NOMO-1 treated with DMSO at 0.1 percent for 48 hours (cell line): ENCODE results near the gene RPL10.
"Not testable (repeated sequence)": the region's sequence is repeated elsewhere in the genome, so short reads cannot be mapped to it uniquely, and the experiment has no call there.

Experiments
- DNase-seq: peaks from one replicate; lab custom pipeline; 2025; ENCODE audit not compliant: unreplicated experiment; lab: John Stamatoyannopoulos, UW

The RPL10 gene

DNA sequence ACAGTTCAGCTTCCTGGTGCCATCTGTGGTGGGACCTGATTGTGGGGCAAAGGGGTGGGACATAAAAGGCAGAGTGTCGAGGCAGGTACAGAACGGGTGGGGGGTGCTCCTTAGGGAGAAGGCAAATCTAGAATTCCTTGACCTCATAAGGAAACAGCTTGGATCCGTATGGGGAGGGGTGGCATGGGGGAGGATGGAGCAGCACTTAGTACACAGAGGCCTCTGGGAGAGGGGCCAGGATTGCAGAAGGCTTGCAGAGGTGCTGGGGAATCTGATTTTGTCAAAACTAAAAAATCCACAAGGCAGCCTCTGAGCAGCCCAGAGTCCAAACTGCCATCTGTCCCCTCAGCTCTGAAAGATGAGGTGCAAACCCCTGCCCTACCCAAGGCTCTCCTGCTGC is 21.4 kb upstream of the RPL10 start:
- DNase-seq = no peak

DNA sequence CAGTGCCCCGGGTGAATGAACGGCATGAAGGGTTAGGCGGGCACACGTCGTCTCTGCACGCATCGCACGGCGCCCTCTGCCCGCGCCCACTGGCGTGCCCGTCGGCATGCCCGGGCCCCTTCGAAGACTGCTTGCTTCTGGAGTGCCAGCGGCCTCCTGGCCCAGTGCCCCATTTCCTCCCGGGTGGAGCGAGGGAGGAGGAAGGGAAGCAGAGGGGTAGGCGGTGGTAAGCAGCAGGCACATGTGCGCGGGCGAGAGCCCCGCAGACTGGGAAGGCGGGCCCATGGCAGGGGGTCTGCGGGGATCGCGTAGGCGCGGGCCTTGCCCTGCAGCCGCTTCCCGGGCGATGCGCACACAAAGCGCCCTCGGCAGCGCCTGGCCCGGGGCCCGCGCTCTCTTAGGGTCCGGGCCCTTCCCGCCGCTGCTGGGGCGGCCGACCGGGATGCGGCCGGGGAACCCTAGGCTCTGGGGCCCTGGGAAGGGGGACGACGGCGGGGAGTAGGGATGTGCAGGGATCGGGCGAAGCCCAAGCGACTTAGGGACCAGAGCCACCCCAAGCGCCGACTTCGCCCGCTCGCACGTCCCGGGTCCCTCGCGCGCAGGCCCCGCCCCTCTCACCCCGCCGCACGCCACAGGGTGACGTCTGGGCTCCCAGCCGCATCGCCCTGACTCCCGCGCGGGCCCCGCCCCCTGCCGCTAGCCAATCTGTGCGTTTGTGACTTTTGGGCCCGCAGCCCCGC is 19.9 kb upstream of the RPL10 start:
- DNase-seq = no peak

DNA sequence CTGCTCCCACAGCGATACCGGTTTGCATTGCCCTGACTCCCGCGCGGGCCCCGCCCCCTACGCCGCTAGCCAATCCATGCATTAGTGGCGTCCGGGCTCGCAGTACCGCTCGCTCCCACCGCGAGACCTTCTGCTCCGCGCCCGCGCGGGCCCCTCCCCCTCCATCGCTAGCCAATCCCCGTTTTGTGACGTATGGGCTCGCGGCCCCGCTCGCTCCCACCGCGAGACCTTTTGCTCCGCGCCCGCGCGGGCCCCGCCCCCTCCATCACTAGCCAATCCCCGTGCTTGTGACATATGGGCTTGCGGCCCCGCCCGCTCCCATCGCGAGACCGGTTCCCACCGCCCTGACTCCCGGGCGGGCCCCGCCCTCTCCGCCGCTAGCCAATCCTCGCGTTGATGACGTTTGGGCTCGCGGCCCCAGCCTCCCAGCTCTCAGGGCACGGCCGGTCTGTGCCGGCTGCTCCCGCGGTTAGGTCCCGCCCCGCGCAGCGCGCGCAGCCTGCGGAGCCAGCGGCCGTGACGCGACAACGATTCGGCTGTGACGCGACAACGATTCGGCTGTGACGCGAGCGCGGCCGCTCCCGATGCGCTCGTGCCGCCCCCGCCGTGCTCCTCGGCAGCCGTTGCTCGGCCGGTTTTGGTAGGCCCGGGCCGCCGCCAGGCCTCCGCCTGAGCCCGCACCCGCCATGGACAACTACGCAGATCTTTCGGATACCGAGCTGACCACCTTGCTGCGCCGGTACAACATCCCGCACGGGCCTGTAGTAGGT is 19.2 kb upstream of the RPL10 start, which contains the start of gene EMD:
EMD (plus strand) TSS at position 497 of the 770 bp plus-strand sequence; CDS start at position 687, 190 bp downstream.
- peak; percentile 97 for DNase-seq

DNA sequence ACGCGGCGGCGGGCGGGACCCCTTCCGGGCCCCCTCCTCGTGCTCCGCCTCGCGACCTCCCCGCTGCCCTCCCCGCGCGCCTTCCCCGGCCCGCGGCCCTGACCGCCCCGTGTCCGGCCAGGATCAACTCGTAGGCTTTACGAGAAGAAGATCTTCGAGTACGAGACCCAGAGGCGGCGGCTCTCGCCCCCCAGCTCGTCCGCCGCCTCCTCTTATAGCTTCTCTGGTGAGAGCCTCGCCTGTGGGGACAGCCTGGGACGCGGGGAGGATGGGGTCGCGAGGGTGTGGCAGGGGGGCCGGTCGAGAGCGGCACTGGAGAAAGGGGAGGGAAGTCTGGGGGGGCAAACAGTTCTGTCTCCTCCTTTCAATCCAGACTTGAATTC is 18.6 kb upstream of the RPL10 start:
- DNase-seq = no peak

DNA sequence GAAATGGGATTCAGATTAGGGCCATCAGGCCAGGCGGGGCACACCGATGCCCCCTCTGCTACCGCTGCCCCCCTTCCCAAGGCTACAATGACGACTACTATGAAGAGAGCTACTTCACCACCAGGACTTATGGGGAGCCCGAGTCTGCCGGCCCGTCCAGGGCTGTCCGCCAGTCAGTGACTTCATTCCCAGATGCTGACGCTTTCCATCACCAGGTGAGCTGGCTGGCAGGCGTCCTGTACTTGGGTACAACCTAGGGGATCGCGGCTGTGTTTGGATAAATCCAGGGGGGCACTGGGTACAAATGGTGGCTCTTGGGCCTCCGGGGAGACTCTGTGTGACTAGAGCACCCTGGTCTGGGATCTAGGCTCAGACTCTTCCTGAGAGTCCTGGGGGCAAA is 18.0 kb upstream of the RPL10 start:
- DNase-seq = no peak

DNA sequence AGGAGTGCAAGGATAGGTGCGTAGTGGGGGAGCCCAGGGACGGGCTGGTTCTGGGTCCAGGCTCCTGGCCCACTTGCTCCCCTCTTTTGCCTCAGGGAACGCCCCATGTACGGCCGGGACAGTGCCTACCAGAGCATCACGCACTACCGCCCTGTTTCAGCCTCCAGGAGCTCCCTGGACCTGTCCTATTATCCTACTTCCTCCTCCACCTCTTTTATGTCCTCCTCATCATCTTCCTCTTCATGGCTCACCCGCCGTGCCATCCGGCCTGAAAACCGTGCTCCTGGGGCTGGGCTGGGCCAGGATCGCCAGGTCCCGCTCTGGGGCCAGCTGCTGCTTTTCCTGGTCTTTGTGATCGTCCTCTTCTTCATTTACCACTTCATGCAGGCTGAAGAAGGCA is 17.4 kb upstream of the RPL10 start:
- DNase-seq = no peak

DNA sequence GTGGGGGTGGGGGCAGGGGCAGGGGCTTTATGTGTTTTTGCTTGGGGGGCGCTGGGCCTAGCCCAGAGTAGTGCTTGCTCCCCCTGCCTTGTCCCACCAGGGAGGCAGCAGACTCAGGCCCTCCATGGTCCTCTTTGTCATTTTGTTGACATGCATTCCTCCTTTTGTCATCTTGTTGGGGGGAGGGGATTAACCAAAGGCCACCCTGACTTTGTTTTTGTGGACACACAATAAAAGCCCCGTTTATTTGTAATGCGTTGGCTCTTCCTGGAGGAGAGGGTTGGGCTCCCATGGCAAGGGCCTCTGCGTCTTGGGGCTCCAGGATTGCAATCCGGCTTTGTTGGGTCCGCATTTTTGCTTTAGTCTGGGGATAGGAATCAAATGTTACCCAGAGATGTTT is 16.9 kb upstream of the RPL10 start:
- no peak for DNase-seq

DNA sequence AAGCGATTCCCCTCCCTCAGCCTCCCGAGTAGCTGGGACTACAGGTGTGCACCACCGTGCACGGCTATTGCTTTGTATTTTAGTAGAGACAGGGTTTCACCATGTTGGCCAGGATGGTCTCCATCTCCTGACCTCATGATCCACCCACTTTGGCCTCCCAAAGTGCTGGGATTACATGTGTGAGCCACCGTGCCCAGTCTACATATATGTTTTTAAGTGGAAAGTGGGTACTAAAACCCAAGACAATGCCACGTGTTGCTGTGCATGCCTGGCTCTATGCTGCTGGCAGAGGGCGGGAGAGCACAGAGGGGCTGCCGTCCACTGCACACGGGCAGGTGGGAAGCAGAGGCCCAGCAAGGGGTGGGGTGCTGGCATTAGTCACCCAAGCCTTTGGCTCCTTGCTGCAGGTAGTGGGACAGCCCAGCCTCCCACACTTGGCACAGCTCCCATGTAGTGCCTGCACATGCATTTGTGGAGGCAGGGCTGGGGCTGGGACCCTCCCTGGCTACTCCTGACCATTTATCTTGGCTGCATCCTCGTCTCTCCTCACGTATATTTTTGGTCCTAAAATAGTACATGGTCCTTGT is 15.6 kb upstream of the RPL10 start:
- DNase-seq = no peak

DNA sequence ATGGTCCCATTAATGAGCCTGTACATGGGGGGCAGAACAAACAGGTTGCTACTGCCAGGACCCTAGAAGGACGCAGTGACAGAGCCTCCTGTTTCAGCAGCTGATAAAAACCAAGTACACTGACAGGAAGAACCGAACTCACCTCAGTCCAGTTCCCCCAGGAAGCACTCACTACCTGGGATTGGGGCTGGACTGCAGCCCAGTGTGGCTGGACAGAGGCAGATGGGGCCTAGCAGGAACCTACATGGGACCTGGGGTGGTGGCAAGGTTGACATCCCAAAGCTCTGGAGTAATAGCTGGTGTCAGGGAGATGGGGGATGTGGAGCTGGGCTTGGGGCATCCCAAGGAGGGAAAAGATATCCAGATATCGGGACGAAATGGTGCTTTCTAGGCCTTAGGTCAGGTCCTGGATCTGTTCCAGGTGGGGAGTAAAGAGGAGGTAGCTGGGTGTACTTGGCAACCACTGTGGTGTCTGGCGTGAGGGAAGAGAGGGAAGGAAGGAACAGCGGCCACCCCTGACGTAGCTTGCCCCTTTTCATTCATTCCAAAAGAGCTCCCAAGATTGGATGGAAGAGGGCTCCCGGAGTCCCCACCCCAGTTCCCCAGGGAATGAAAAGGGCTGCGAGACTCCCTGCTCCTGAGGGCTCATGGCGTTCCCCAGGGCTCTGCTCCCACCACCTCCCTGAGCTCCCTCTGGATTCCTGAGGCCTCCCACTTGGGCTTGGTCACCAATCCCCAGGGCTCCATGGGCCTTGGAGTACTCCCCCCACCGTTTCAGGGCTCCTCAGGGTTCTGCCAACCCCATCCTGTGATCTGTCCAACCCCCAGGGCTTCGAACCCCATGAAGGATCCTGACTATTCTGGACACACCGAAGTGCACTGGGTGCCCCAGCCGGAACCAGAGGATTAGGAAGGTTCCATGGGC is 14.6 kb upstream of the RPL10 start:
- no peak for DNase-seq

DNA sequence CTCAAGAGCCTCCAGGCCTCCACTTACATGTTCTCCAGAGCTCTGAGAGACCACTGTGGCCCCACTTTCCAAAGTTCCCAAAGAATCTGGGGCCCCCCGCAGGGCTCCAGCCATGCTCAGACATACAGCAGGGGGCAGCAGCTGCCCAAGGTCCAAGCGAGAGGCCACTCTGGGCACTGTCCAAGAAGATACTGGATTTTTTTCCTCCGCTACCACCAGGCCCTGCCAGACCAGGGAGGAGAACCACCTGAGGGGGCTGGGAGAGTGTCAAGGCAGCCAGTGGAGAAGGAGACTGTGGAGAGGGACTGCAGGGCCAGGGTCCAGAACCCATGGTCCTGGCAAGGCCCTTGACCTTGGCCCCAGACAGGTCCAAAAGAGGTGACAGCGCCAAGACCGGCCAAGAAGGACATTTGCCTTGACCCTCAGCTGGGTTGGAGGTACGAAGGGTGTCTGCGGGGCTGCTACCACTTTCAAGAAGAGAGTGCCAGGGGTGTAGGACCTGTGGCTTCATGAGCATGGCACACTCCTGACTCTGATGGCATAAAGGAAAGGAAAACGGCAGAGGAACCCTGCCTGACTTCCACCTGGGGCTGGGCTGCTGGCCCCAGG is 13.8 kb upstream of the RPL10 start:
- DNase-seq = no peak

DNA sequence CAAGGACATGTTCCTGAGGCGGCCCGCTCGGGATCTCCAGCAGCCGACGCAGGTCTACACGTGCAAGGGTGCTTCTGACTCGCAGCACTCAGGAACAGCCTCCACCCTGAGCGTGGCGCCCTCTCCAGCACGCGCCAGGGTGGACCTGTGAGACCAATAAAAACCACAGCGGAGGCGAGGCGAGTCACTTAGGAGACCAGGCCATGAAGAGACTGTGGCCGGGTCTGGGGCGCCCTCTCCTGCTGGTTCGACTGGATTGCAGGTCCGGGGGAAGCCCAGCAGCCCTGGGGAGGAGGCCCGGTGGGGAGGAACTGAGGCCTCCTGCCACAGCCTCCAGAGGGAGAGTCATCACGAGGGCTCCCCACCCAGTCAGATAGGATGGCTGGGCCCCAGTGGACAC is 10.1 kb upstream of the RPL10 start:
- not testable (repeated sequence) for DNase-seq

DNA sequence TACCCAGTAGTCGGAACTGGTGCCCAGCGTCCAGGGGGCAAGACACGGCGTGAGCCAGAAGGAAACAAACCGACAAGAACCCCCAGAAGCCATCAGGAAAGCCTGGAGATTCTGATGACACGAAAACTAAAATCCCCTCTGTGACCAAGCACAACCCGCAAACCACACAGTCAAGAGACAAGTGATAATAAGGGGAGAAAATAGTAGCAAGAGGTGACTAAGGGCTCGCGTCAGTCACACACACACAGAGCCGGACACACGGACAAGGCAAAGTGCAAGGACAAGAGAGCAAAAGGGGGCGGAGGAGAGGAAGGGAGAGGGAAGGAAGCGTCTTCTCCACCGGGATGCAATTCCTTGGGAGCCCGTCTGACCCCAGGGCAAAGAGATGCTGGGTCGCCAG is 9.5 kb upstream of the RPL10 start:
- DNase-seq = not testable (repeated sequence)

DNA sequence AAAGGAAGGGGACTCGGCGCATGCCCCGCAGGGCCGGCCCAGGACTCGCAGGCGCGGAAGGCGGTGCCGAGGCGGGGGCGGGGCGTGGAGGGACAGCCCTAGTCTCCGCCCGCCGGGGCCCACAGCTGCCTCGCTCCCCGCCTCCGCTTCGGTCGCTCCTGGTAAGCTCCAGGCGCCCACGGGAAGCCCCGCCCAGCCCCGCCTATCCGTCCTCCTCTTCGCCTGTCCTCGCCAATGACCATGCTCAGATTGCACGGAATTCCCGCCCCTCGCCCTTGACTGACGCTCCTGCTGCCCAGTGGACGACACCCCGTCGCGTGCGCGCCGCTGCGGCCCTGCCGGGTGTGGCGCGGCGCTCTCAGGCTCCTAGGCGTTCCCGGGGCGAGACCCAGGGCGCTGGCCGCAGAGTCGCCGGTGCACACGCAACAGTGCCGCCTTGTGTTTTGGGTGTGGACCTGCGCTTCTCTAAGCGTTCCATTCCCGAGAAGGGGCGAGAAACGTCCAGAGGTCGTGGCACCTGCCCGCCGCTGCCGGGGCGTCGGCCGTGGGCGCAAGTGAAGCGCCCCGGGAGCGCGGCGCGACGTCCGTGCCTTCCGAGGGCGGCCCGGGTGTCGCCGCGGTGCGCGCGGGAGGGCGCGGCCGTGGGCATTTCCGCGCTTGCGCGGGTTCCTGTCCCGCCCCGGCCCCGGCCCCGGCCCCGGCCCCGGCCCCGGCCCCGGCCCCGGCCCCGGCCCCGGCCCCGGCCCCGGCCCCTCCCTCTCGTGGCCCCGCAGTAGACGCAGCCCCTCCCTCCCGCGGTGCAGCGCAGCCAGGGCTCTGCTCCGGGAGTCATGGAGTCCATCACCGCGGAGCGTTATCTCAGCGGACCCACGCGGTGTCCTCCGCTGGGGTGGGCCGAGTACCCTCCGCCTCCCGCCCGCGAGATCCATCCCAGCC is 8.1 kb upstream of the RPL10 start:
- DNase-seq = not testable (repeated sequence)

DNA sequence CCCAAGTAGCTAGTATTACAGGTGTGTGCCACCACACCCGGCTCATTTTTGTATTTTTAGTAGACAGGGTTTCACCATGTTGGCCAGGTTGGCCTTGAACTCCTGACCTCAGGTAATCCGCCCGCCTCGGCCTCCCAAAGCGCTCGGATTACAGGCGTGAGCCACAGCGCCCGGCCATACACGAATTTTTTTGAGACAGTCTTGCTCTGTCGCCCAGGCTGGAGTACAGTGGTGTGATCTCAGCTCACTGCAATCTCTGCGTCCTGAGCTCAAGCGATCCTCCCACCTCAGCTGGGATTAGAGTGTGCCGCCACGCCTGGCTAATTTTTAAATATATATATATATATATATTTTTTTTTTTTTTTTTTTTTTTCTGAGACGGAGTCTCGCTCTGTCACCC is 1.8 kb upstream of the RPL10 start:
- not testable (repeated sequence) for DNase-seq

DNA sequence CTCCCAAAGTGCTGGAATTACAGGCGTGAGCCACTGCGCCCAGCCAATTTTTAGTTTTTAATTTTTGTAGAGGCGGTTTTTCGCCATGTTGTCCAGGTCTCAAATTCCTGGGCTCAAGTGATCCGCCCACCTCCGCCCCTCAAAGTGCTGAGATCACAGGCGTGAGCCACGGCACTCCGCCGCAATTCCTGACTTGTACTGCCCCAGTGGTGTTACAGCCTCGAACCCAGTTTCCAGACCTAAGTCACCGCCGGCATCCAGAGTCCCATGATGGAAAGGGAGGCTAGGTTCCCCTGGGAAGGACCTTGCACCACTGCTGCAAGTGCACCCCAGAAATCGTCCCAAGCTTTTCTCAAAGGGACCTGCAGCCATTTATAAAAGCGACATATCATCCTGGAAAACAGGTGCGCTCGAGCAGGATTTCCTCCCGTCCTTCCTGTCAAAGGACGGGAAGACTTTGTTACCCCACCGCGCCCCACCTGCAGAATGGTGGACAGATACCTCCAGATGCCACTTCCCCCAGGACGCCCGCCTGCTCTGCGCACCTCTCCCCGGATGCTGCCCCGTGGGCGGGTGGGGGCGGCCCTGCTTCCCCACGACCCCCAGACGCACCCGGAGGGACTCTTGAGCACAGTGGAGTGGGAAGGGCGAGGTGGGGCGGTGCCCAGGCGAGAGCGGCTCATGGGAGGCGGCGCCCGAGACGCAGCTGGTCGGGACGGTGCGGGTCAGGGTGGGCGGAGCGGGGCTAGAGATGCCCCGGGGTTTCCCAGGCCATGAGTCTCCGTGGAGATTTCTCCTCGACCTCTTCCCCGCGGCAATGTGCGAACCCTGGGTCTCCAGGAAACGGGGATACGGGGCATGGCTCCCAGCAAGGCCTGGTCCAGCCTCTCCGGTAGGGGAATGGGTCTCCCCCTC is 947 bp upstream of the RPL10 start:
- peak; percentile 39 for DNase-seq

DNA sequence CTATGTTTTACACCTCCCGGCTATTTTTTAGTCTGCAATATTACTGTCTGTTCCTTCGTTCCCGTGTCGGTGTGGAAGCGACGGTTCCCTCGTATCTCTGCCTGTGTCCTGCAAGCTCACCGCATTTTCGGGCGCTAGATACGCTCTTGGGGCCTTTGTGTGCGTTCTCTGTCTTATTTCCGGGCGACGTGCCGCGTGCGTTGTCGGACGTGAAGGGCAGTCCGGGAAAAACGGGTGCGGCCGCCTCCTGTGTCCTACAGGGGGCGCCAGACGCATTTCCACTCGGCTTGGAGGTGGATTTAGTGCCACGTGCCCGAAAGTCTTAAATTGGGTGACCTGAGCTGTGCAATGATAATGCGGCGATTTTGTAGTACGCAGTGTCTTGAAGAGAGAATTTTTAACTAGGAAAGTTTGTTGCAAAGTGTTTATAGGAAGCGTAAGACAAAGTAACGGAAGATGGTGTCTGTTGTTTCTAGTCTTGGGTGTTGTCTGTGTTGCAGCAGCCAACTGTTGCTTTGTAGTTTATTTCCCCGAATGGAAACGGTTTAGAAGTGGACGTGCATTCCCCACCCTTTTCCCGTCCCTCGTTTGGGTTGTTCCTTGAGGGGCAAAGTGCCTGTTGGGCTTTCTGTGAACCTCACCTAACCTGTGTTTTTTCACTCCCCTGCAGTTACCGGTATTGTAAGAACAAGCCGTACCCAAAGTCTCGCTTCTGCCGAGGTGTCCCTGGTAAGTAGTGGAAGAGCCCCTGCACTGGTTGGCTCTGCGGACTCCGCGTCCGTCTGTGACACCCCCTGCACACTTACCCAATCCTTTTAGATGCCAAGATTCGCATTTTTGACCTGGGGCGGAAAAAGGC is 720 bp downstream of the RPL10 start:
- peak; percentile 66 for DNase-seq

DNA sequence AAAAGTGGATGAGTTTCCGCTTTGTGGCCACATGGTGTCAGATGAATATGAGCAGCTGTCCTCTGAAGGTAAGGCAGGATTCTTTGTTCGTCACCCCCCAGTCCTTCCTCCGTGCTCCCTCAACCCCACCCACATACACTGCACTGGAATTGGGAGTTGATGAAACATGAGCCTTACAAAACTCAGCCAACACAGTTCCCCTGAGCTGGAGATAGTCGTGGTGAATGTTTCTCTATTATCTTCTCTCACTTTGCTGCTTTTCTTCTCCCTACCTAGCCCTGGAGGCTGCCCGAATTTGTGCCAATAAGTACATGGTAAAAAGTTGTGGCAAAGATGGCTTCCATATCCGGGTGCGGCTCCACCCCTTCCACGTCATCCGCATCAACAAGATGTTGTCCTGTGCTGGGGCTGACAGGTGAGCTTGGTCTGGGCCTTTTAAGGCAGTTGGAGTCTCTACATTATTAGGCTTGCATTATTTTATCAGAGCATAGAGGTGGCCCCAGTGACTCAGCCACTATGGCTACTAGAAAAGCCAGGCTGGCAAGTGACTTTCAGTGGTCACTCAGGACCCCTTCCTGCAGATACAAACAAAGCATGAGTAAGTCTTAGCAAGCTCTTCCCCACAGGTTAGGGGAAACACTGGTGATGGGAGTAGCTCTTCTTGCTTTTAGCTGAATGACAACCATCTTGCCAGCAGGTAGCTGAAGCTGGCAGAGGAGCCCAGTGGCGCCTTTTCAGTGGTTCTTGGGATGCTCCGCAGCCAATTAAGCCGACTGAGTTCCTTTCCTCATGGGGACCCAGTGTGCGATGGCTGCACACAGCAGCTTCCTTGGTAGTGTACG is 1.6 kb downstream of the RPL10 start:
- no peak for DNase-seq
